HG02973 (cell line): ENCODE results near the gene TNN.

Experiments
- ATAC-seq: cut with Tn5 transposase; IDR thresholded peaks from one replicate; pipeline ENCODE4 v1.9.1; 2021; ENCODE audit warnings: moderate library complexity; ENCODE audit not compliant: unreplicated experiment

Gene TNN

GRCh38 chr1:175145899-175146528 is 78.4 kb downstream of the TNN start:
- no peak for ATAC-seq

- ATAC-seq = no peak
Measured at GRCh38 chr1:175146529-175147213, 79.0 kb downstream of the TNN start.

DNA sequence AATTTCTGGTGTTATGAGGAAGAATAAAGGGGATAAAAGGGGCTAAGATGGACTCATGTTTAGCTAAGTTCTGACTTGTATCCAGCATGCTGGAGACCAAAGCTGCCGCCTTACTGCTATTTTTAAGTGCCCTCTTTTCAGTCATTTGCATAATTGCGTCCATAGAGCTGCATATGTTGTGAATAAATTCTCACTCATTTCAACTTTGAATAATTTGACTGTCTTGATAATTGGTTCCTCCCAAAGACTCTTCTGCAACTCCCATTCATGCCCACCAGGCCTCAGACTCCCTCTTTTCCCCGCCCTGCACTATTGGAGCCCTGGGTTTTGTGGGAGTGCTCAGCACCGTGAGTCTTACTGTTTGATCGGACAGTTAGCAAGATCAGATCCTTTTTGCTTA is 79.9 kb downstream of the TNN start:
- ATAC-seq = no peak

DNA sequence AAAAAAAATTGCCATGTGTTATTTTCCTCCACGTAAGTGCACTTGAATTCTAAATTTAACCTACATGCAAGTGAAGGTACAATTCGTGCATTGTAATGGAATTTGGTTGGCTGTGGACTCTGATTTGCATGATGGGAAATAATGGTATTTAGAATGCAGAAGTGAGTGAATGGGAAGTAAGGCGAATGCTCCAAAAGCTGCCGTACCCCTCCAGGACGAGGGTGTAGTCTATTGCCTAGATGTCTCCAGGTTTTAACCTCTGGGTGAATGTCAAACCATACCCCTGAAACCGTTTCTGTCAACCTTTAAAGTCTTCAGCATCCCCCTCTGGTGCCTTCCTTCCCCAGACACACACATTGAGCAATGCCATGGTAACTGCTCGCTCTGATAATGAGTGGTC is 80.4 kb downstream of the TNN start:
- ATAC-seq = no peak

- no peak for ATAC-seq
Measured at GRCh38 chr1:175150596-175151319, 83.1 kb downstream of the TNN start.

- ATAC-seq = peak; percentile 43
Measured at GRCh38 chr1:175152006-175152652, 84.5 kb downstream of the TNN start.

GRCh38 chr1:175154629-175155472 is 87.2 kb downstream of the TNN start:
- ATAC-seq = peak; percentile 55

GRCh38 chr1:175155473-175155856 is 87.8 kb downstream of the TNN start:
- no peak for ATAC-seq

DNA sequence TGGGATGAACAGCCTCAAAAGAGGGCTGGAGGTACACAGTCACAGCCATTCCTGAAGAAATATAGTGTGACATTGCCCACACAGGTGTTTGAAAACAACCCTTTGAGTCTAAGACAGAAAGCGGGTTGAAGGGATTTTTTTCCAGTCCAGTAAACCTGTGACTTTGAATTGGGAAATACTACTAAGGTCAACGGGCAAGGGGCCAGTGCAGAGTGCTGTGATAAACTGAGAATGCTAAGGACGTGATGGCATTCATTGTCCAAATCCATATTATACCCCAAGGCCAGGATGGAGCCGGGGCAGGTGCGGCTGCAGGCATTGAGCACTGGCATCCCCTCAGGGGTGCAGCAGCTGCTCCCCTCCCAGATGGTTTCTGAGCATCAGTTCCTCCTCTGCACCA is 88.3 kb downstream of the TNN start:
- ATAC-seq = no peak

DNA sequence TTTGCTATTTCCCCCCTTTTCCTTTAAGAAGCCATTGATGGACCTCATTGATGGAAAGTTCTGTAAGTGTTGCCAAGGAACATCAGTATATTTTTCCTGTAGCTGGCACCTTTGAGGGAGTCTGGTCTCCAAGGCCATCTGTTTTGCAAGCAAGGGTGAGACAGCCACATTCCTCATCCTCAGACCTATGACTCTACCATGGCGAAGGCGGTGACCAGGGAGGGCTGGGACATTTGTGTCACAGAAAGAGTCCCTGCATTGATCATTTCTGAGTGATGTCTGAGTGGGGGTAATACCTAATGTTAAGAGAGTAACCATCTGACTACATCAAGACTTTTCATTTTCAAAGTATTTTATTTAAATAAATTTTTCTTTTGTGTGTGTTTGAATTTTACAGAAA is 89.6 kb downstream of the TNN start:
- no peak for ATAC-seq

DNA sequence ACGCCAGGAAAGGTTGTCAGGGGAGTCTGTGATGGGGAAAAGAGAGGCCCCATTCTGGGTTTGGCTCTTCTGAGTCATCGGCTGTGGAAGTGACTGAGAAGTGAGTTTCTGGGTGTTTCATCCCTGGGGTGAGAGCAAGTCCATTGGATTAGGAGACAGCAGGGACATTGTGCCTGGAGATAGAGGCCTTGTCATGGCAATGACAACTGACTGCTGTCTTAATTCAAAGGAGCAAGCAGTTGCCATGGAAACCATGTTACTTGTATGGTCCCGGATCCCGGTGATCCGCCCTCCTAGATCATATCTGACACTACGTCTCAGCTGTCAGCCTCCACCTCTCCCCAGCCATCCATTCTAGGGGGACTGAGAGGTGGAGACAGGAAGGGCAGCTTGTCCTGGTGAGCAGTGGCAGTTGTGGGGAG is 90.5 kb downstream of the TNN start:
- ATAC-seq = no peak

GRCh38 chr1:175162955-175163354 is 95.3 kb downstream of the TNN start:
- ATAC-seq = no peak

- ATAC-seq = no peak
Measured at GRCh38 chr1:175163702-175164101, 96.1 kb downstream of the TNN start.

- no peak for ATAC-seq
Measured at GRCh38 chr1:175164751-175165150, 97.1 kb downstream of the TNN start.

- no peak for ATAC-seq
Measured at GRCh38 chr1:175166746-175167145, 99.1 kb downstream of the TNN start.

DNA sequence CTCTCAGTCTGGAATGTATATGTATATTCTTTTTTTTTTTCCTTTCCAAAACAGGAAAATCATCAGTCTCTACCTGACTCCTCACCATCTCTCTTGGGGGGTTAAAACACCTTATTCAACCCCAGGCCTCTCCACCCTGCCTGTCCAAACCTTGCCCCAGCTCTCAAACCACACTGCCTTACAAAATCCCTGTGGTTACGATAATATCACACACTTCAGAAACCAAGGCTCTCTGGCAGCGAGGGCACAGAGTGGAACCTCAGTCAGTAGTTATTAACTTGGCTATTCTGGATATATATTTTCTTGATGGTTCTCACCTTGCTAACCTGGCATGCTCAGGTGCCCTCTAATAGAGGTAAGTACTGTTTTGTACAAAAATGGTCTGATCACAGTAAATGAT is 100.2 kb downstream of the TNN start:
- ATAC-seq = no peak

DNA sequence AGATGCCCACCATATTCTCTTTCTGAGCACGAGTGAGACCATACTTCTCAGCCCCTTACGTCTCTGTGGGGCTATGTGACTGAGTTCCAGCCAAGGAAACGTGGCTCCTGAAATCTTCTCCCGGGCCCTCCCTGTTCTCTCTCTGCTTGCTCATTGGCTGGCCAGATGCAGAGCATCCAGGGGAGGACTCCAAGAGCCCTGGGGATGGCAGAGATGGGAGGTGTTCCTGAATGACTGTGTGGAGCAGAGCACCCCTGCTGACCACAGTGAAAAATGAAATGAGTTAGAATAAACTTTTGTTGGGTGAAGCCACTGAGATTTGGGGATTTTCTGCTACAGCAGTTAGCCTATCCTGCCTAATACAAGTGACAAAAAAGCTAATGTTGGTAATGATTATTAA is 101.1 kb downstream of the TNN start:
- ATAC-seq = no peak

- ATAC-seq = no peak
Measured at GRCh38 chr1:175169286-175170018, 101.8 kb downstream of the TNN start.

GRCh38 chr1:175171036-175171913 is 103.6 kb downstream of the TNN start:
- no peak for ATAC-seq
